Body of pancreas (tissue), 4 donors: ENCODE measurements around the gene RAB44. TPM values are rescaled to one million over a fixed set of nuclear protein-coding genes. Genes with fewer than 3 reads are reported as not detected.
A peak's percentile ranks its signal among the peaks of the same experiment; 100 is the strongest.

ENCODE experiments used
- ATAC-seq: fragments of 150-250 bp; one replicate; pipeline ENCODE4 v1.9.1; 2016
- DNase-seq, 4 donors: peaks; one replicate each; pipeline ENCODE4 v3.0.0-alpha.2; 2019
- H3K27ac ChIP-seq, 4 donors: fragments of 200-600 bp; sonication (generic); 1 replicate in 3 of 4; 2 replicates in 1 of 4; pipeline versions ENCODE4 v1.5.1 to v1.6.1; 2016 to 2019; ENCODE audit warnings: mild to moderate bottlenecking in 1 of 4, mixed read lengths in 1 of 4, moderate library complexity in 1 of 4
- H3K27me3 ChIP-seq, 2 donors: fragments of 200-600 bp; sonication (generic); one replicate each; pipeline ENCODE4 v1.6.0; 2016; ENCODE audit warnings: mild to moderate bottlenecking in 1 of 2
- H3K36me3 ChIP-seq, 2 donors: fragments of 200-600 bp; sonication (generic); replicated peaks in 1 of 2; 2 replicates each; pipeline ENCODE4 v1.5.1; 2016; ENCODE audit warnings: low read depth in 2 of 2; ENCODE audit not compliant: insufficient read depth in 1 of 2
- H3K4me1 ChIP-seq: fragments of 200-600 bp; sonication (generic); one replicate; pipeline ENCODE4 v1.6.0; 2016
- H3K4me3 ChIP-seq, 2 donors: fragments of 200-600 bp; sonication (generic); 1 replicate in 1 of 2; 2 replicates in 1 of 2; pipeline ENCODE4 v1.5.1; 2016 to 2019
- H3K9me3 ChIP-seq, 3 donors: fragments of 200-600 bp; sonication (generic); 1 replicate in 2 of 3; 2 replicates in 1 of 3; pipeline ENCODE4 v1.5.1; 2016
- CTCF ChIP-seq, 7 experiments: fragments of 450-650 bp in 4 of 7; fragments of 200-600 bp in 3 of 7; sonication (generic) in 3 of 7; IDR thresholded peaks; one replicate each; pipeline ENCODE4 v1.5.1; 2016 to 2019; ENCODE audit warnings: antibody characterized with exemption in 7 of 7
- POLR2A ChIP-seq, 3 donors: fragments of 450-650 bp; IDR thresholded peaks; one replicate each; pipeline ENCODE4 v1.6.1; 2016; ENCODE audit warnings: antibody characterized with exemption in 3 of 3, mild to moderate bottlenecking in 2 of 3
- WGBS, 2 donors: methylation state at CpG; one replicate each; pipeline ENCODE4 v1.1.5; 2017; 5-methylcytosine and 5-hydroxymethylcytosine counted together
- intact Hi-C: fragments of 100-400 bp; cut with DNase I; formaldehyde crosslinking; loops from one replicate; pipeline ENCODE4 v1.15.1; 2023
- total RNA-seq, 2 donors: library from RNA; depleted of rRNA; stranded (reverse); fragments of >200 nt; gene quantifications; one replicate each; pipeline ENCODE4 v1.1.0, GENCODE V29; 2016

Gene RAB44
- total RNA-seq, 2 donors from 2014 or later, result 0.26 TPM; not detected in 1

DNA sequence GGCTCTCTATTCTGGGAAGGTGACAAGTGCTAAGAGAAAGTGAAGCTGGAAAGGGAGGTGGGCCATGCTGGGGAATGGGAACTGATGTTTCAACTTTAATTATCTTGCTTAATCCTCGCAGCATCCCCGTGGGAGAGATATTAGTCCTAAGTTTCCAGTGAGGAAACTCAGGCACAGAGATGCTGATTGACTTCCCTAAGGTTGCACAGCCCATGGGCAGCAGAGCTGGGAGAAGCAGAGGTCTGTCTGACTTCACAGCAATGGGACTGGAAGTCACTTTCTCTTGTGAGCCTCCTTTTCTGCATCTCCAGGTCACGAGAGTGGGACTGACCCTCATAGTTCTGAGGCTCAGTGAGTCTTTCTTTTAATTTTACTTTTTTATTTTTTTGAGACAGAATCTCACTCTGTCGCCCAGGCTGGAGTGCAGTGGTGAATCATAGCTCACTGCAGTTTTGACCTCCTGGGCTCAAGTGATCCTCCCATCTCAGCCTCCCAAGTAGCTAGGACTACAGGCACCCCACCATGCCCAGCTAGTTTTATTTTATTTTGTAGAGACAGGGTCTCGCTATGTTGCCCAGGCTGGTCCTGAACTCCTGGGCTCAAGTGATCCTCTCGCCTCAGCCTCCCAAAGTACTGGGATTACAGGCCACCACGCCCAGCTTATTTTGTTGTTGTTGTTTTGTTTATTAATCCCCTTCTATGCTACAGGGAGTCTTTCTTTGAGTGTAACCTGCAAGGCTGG is 2.6 kb downstream of the RAB44 start:
- Histone ChIP-seq H3K4me3 (no peak overlapping the region), H3K27ac (no peak overlapping the region), H3K36me3 (no peaks in the 10 kb centered on the region), H3K4me1 (peaks cover 3% of the 10 kb centered on the region), H3K27me3 (no peaks in the 10 kb centered on the region), H3K9me3 (no peaks in the 10 kb centered on the region)
- no peak for ATAC-seq
- intact Hi-C loops, result no loop called here
- TF ChIP-seq CTCF (IDR thresholded peaks at IDR 0.05) (no peak), POLR2A (IDR thresholded peaks at IDR 0.05) (no peak)
- 83 to 90% methylated on average over 7 of the region's 7 CpGs for WGBS, 2 donors
- no peak for DNase-seq

DNA sequence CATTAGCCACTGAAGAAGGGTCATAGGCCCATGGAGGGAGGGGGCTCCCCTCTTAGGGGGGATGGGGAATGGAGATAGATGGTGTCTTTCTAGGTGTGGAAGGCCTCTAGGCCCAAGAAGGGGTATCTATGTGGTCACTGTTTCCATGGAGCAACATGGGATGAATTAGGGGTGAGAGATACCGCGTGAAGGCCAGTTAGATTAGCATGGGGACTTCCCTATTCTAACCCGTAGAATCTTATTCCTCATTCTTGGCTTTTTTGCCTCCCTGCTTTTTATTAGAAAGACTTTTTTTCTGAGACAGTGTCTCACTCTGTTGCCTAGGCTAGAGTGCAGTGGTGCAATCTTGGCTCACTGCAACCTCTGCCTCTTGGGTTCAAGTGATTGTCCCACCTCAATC is 3.2 kb downstream of the RAB44 start:
- no peaks in the 10 kb centered on the region for H3K27me3 ChIP-seq
- no peak for TF ChIP-seq CTCF (IDR thresholded peaks at IDR 0.05)

GRCh38 chr6:36701401-36701991 is 3.9 kb downstream of the RAB44 start:
- no peak overlapping the region for H3K27ac ChIP-seq
- 53 to 90% methylated on average over 3 of the region's 3 CpGs for WGBS, 2 donors
- TF ChIP-seq CTCF (IDR thresholded peaks at IDR 0.05), result peak in 4 of 7 experiments; percentile 25 to 51 (median 38)
- TF ChIP-seq POLR2A (IDR thresholded peaks at IDR 0.05), result no peak
- DNase-seq (peak in 3 of 4 donors; percentile 43 to 52 (median 49)), ATAC-seq (peak; percentile 51)
- no peaks in the 10 kb centered on the region for H3K9me3 ChIP-seq
- H3K4me3 ChIP-seq, result no peak overlapping the region
- intact Hi-C loops, result no loop called here
- H3K36me3 ChIP-seq, result no peaks in the 10 kb centered on the region
- H3K4me1 ChIP-seq, result no peaks in the 10 kb centered on the region
- no peaks in the 10 kb centered on the region for H3K27me3 ChIP-seq

More for the DNA sequence above, 3.2 kb downstream of the RAB44 start:
- no peak overlapping the region for H3K27ac ChIP-seq
- no peaks in the 10 kb centered on the region for H3K9me3 ChIP-seq
- H3K4me3 ChIP-seq, result no peak overlapping the region
- intact Hi-C loops, result no loop called here
- DNase-seq (no peak), ATAC-seq (no peak)
- H3K4me1 ChIP-seq, result no peaks in the 10 kb centered on the region
- no peaks in the 10 kb centered on the region for H3K36me3 ChIP-seq
- WGBS, 2 donors, result 81 to 84% methylated on average over 3 of the region's 3 CpGs

DNA sequence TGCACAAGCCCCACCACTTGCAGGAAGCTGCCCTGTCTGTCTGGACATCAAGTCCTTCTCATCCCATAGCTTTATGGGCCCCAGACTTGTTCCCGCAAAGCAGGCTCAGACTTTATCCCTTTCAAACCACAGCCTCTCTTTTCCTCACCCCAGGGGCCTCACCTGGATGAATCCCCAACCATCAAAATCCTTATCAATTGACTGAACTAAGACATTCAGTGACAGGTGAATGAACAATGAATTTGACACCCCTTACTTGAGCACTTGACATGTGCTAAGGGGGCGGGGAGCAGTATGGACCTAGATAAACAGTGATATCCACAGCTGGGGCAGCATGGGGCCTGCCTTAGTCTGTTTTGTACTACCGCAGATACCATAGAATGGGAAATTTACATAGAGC is 5.0 kb downstream of the RAB44 start:
- DNase-seq, result no peak
- Histone ChIP-seq H3K27me3 (no peaks in the 10 kb centered on the region), H3K27ac (no peak overlapping the region), H3K4me3 (no peak overlapping the region), H3K9me3 (no peaks in the 10 kb centered on the region), H3K36me3 (no peaks in the 10 kb centered on the region), H3K4me1 (no peaks in the 10 kb centered on the region)
- TF ChIP-seq CTCF (IDR thresholded peaks at IDR 0.05) (no peak), POLR2A (IDR thresholded peaks at IDR 0.05) (no peak)
- ATAC-seq, result no peak
- WGBS, 2 donors, result 91 to 100% methylated on average over 3 of the region's 3 CpGs
- intact Hi-C loops, result no loop called here
